Measurements from ENCODE around the gene FA2H.

GRCh38 chr16:74710401-74710800, 64.2 kb downstream of the FA2H start:
- no peak for TF ChIP-seq FOXK1 (CRISPR knock-in tag; IDR thresholded peaks at IDR 0.05; ENCODE audit: borderline replicate concordance, low read depth)
- no peak for TF ChIP-seq ARNTL (CRISPR knock-in tag; IDR thresholded peaks at IDR 0.05)
- TF ChIP-seq ZBTB3 (CRISPR knock-in tag; IDR thresholded peaks at IDR 0.05; ENCODE audit: borderline replicate concordance, low read depth) = no peak
- no peak for TF ChIP-seq SP1 (IDR thresholded peaks at IDR 0.05)
- no peak for TF ChIP-seq SP1 (CRISPR knock-in tag; IDR thresholded peaks at IDR 0.05)
- no peak for TF ChIP-seq PREB (CRISPR knock-in tag; IDR thresholded peaks at IDR 0.05)
- TF ChIP-seq E2F1 (CRISPR knock-in tag; IDR thresholded peaks at IDR 0.05) = no peak
- no peak for TF ChIP-seq CTCF (CRISPR knock-in tag; IDR thresholded peaks at IDR 0.05)
- no peak for TF ChIP-seq RBAK (CRISPR knock-in tag; IDR thresholded peaks at IDR 0.05)
- no peak for TF ChIP-seq ZNF362 (CRISPR knock-in tag; IDR thresholded peaks at IDR 0.05; ENCODE audit: borderline replicate concordance)
- no peak for TF ChIP-seq IRF2 (CRISPR knock-in tag; IDR thresholded peaks at IDR 0.05)
- TF ChIP-seq ZNF337 (CRISPR knock-in tag; IDR thresholded peaks at IDR 0.05; ENCODE audit: borderline replicate concordance, low read depth) = no peak
- no peak for TF ChIP-seq ZFX (CRISPR knock-in tag; IDR thresholded peaks at IDR 0.05; ENCODE audit: low read depth)
